Thyroid gland (tissue), 4 donors: ENCODE measurements around the gene DMD.

Experiments
- POLR2A ChIP-seq, 2 donors: fragments of 450-650 bp; IDR thresholded peaks; one replicate each; pipeline ENCODE4 v1.6.1; 2017; ENCODE audit warnings: antibody characterized with exemption in 2 of 2, mild to moderate bottlenecking in 2 of 2, moderate library complexity in 1 of 2
- TF ChIP-seq, protein P1 (sequence below), 6 experiments: fragments of 200-600 bp in 3 of 6; fragments of 450-650 bp in 3 of 6; sonication (generic) in 3 of 6; IDR thresholded peaks; one replicate each; pipeline ENCODE4 v1.5.1; 2016 to 2019; ENCODE audit warnings: antibody characterized with exemption in 6 of 6, mild to moderate bottlenecking in 2 of 6, inconsistent platforms in 1 of 6, moderate library complexity in 1 of 6

GRCh38 chrX:31228415-31228832 is 1982.9 kb downstream of the DMD start:
- TF ChIP-seq POLR2A (IDR thresholded peaks at IDR 0.05): no peak
- TF ChIP-seq, protein P1, sequence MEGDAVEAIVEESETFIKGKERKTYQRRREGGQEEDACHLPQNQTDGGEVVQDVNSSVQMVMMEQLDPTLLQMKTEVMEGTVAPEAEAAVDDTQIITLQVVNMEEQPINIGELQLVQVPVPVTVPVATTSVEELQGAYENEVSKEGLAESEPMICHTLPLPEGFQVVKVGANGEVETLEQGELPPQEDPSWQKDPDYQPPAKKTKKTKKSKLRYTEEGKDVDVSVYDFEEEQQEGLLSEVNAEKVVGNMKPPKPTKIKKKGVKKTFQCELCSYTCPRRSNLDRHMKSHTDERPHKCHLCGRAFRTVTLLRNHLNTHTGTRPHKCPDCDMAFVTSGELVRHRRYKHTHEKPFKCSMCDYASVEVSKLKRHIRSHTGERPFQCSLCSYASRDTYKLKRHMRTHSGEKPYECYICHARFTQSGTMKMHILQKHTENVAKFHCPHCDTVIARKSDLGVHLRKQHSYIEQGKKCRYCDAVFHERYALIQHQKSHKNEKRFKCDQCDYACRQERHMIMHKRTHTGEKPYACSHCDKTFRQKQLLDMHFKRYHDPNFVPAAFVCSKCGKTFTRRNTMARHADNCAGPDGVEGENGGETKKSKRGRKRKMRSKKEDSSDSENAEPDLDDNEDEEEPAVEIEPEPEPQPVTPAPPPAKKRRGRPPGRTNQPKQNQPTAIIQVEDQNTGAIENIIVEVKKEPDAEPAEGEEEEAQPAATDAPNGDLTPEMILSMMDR (IDR thresholded peaks at IDR 0.05): no peak
